Activated CD8-positive, alpha-beta memory T cell treated with anti-CD3 and anti-CD28 coated beads, Interleukin-2, amount 50 U/mL, for 1 hour (primary cell): Measurements from ENCODE around the gene DAB2IP.

Source experiments
- DNase-seq: peaks from one replicate; pipeline ENCODE4 v3.0.0-alpha.2; 2020; ENCODE audit errors: extremely low read depth

The DAB2IP gene

GRCh38 chr9:121763131-121763530, 111.7 kb downstream of the DAB2IP start:
- no peak for DNase-seq

- DNase-seq, result no peak
Observed at GRCh38 chr9:121763561-121764370, 112.3 kb downstream of the DAB2IP start.

GRCh38 chr9:121764371-121764730, 112.9 kb downstream of the DAB2IP start:
- no peak for DNase-seq

- DNase-seq, result no peak
Observed at GRCh38 chr9:121765021-121765950, 113.9 kb downstream of the DAB2IP start.

- DNase-seq, result no peak
Observed at GRCh38 chr9:121766081-121766683, 114.7 kb downstream of the DAB2IP start.

- DNase-seq, result no peak
Observed at GRCh38 chr9:121767171-121767769, 115.8 kb downstream of the DAB2IP start.

GRCh38 chr9:121768416-121769015, 117.1 kb downstream of the DAB2IP start:
- DNase-seq, result no peak

GRCh38 chr9:121769939-121770338, 118.5 kb downstream of the DAB2IP start:
- DNase-seq, result no peak

- DNase-seq, result no peak
Observed at GRCh38 chr9:121770415-121771273, 119.2 kb downstream of the DAB2IP start.

- no peak for DNase-seq
Observed at GRCh38 chr9:121771418-121771817, 120.0 kb downstream of the DAB2IP start.

- no peak for DNase-seq
Observed at GRCh38 chr9:121771851-121772599, 120.6 kb downstream of the DAB2IP start.

- DNase-seq, result no peak
Observed at GRCh38 chr9:121772600-121773285, 121.3 kb downstream of the DAB2IP start.

- DNase-seq, result no peak
Observed at GRCh38 chr9:121773286-121773953, 122.0 kb downstream of the DAB2IP start.

- no peak for DNase-seq
Observed at GRCh38 chr9:121773954-121774714, 122.7 kb downstream of the DAB2IP start.

- DNase-seq, result no peak
Observed at GRCh38 chr9:121774715-121775613, 123.5 kb downstream of the DAB2IP start.

- no peak for DNase-seq
Observed at GRCh38 chr9:121776001-121776738, 124.7 kb downstream of the DAB2IP start.
